ENCODE measurements around the gene ADPRM.

The ADPRM gene

DNA sequence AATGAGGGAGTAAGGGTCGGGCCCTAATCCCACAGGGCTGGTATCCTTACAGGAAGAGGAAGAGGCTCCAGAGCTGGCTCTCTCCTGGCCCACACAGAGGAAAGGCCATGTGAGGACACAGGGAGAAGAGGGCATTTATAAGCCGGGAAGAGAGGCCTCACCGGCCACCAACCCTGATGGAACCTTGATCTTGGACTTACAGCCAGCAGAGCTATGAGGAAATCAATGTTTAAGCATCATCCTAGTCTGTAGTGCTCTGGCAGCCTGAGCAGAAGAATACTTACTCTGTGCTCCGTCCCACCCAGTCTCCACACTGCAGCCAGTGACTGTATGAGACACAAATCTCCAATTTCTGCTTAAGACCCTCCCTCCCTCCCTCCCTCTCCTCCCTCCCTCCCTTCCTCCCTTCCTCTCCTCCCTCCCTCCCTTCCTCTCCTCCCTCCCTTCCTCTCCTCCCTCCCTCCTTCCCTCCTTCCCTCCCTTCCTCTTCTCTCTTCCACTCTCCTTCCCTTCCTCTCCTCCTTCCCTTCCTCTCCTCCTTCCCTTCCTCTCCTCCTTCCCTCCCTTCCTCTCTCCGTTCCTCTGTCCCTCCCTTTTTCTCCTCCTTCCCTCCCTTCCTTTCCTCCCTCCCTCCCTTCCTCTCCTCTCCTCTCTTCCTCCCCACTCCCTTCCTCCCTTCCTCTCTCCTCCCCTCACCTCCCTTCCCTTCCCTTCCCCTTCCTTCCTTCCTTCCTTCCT is 41.3 kb downstream of the ADPRM start:
- H3K4me3 ChIP-seq (ENCODE audit: low read depth, low read length), result no peak overlapping the region
- TF ChIP-seq, protein P1, sequence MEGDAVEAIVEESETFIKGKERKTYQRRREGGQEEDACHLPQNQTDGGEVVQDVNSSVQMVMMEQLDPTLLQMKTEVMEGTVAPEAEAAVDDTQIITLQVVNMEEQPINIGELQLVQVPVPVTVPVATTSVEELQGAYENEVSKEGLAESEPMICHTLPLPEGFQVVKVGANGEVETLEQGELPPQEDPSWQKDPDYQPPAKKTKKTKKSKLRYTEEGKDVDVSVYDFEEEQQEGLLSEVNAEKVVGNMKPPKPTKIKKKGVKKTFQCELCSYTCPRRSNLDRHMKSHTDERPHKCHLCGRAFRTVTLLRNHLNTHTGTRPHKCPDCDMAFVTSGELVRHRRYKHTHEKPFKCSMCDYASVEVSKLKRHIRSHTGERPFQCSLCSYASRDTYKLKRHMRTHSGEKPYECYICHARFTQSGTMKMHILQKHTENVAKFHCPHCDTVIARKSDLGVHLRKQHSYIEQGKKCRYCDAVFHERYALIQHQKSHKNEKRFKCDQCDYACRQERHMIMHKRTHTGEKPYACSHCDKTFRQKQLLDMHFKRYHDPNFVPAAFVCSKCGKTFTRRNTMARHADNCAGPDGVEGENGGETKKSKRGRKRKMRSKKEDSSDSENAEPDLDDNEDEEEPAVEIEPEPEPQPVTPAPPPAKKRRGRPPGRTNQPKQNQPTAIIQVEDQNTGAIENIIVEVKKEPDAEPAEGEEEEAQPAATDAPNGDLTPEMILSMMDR (IDR thresholded peaks at IDR 0.05; ENCODE audit: control insufficient read depth, extremely low read depth, insufficient read depth), result no peak
- no peak for DNase-seq (ENCODE audit: low read depth)

DNA sequence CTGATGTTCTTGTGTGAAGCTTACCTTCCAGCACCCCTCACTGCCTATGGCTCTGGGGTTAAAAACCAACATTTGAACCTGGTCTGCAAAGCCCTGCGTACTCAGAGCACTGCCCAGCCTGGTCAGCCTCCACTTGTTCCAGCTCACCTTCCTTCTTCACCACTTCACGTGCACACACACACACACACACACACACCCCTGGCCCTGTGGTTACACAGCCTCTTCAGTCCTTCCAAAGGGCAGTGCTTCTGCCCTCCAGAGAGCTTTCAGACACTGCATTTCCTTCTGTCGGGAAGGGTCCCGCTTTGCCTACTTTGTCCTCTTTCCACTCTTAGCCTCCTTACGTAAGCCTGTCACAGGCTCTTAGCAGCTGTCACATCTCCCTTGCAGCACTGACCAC is 42.0 kb downstream of the ADPRM start:
- no peak overlapping the region for H3K4me3 ChIP-seq (ENCODE audit: low read depth, low read length)
- DNase-seq (ENCODE audit: low read depth), result no peak
- TF ChIP-seq, protein P1 (IDR thresholded peaks at IDR 0.05; ENCODE audit: control insufficient read depth, extremely low read depth, insufficient read depth), result no peak

DNA sequence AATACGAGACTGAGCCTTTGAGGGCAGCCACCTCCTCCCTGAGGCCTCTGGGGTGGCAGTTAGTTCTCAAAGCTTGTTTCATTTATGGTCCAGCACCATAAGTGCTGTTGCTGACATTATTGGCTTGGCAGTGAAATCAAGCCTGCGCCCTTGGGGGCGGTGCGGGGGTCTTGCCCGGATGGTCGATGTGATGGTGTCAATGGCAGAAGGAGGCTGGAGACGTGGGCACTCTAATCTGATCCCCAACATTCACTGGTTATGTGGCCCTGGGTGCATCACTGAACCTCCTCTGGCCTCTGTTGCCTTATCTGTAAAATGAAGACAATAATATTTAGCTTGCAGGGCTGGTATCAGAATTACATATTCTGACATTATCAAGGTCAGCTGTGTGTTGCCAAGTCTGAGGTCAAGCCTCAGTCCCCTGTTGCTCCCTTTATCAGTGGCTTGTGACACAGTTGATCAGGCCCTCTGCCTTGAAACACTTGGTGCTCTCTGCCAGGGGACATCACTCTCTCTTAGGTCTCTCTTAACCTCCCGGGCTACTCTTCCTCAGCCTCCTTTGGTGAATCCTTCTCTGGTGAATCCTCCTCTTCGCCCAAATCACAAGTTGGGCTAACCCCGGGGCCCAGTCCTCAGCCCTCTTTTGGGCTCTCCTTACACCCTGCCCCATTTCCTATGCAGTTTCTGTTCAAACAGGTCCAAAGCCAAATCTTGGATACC is 44.2 kb downstream of the ADPRM start:
- no peak overlapping the region for H3K4me3 ChIP-seq (ENCODE audit: low read depth, low read length)
- TF ChIP-seq, protein P1 (IDR thresholded peaks at IDR 0.05; ENCODE audit: control insufficient read depth, extremely low read depth, insufficient read depth), result no peak
- DNase-seq (ENCODE audit: low read depth), result no peak

DNA sequence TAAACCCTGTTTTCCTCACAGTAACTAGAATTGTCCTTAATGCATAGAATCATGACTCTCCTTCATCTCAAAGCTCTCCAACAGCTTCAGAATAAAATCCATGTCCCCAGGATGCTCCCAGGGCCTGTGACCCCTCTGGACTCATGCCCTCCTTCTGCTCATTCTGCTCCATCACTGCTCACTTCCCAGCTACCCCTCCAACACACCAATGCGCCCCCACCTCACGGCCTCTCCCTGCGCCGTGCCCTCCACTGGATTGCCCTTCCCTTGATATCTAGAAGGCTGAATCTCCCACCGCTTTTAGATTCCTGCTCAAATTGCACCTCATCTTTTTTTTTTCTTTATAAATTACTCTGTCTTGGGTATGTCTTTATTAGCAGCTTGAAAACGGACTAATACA is 45.0 kb downstream of the ADPRM start:
- no peak for DNase-seq (ENCODE audit: low read depth)
- no peak overlapping the region for H3K4me3 ChIP-seq (ENCODE audit: low read depth, low read length)
- TF ChIP-seq, protein P1 (IDR thresholded peaks at IDR 0.05; ENCODE audit: control insufficient read depth, extremely low read depth, insufficient read depth), result no peak

DNA sequence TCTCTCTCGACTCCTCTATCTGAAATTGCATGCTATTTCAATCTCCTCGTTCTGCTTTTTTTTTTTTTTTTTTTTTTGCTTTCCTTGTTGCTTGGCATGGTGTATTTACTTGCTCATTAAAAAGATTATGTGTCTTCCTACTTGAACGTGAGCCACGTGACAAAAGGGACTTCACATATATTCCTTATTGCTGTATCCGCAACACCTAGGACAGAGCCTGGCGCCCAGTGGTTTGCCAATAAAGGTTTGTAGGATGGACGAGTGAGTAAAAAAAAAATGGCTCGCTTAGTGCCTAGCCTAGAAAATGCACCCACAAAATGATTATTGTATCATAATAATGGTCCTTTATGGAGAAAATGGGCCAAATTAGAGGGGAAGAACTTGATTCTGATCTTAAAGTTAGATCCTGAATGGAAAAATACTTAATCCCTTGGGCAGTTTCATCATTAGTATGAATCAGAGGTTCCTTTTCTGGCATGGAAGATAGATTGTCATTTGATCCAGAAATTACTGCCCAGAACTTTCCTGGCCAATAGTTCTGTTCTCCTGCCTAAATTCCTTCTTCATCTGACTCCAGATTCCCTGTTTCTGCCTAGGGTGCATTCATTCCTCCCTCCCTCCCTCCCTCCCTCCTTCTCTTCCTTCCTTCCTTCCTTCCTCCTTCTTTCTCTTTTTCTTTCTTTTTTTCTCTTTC is 46.1 kb downstream of the ADPRM start:
- no peak for DNase-seq (ENCODE audit: low read depth)
- TF ChIP-seq, protein P1 (IDR thresholded peaks at IDR 0.05; ENCODE audit: control insufficient read depth, extremely low read depth, insufficient read depth), result no peak
- H3K4me3 ChIP-seq (ENCODE audit: low read depth, low read length), result no peak overlapping the region

DNA sequence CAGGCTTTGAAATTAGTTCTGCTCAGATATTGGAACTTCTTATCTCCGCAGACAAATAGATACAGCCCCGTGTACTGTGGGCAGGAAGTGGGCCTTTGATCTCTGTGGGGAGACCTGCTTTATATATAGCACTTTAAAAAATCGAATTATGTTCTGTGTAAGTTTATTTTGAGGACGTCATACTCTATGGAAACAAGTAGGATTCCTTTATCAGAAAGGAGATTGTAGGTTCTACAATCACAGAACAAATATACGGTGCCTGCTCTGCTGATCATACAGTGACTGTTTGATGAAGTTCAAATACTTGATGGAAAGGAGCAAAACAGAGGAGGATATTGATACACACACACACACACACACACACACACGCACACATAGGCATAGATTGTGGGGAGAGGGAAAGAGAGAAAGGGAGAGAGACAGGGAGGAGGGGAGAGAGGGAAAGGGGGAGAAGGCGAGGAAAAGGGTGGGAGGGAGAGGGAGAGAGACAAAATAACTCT is 47.2 kb downstream of the ADPRM start:
- TF ChIP-seq, protein P1 (IDR thresholded peaks at IDR 0.05; ENCODE audit: control insufficient read depth, extremely low read depth, insufficient read depth), result no peak
- H3K4me3 ChIP-seq (ENCODE audit: low read depth, low read length), result no peak overlapping the region

More for the DNA sequence above, 47.2 kb downstream of the ADPRM start:
- DNase-seq (ENCODE audit: low read depth), result no peak

All from LNCaP clone FGC (cell line).